ENCODE results near the gene AHNAK2.

DNA sequence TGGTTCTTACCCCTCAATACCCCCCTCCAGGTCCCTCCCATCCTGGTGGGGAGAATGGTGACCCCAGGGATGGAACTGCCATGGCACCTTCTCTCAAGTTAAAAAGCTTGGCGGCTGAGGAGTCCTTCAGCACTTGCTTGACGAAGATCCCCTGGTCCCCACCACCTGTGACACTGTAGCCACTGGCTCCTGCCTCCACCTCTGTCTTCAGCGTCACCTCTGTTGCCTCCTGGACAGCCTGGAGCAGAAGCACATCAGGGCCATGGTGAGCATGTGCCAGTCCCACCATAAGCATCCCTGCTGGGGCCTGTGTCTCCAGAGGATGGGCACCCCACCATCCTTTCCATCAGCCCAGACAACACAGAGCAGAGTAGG lies 22.8 kb downstream of the AHNAK2 start:
- TF ChIP-seq EZH2 (IDR thresholded peaks at IDR 0.05; ENCODE audit: insufficient read depth, poor library complexity, severe bottlenecking) (no peak), EZH2phosphoT487 (IDR thresholded peaks at IDR 0.05; ENCODE audit: insufficient read depth, low read depth) (no peak)
